Adrenal gland (tissue), 12 donors: Measurements from ENCODE around the gene EMILIN2. TPM values are rescaled to one million over a fixed set of nuclear protein-coding genes. Genes with fewer than 3 reads are reported as not detected.

ENCODE experiments used
- DNase-seq, 7 donors: peaks; one replicate each; pipeline ENCODE4 v3.0.0-alpha.2; 2019 to 2020
- H3K27ac ChIP-seq, 5 donors: fragments of 200-600 bp; sonication (generic) in 4 of 5; 1 replicate in 3 of 5; 2 replicates in 2 of 5; pipeline versions ENCODE4 v1.5.1 to v1.8.0; 2016 to 2020; ENCODE audit warnings: mild to moderate bottlenecking in 1 of 5
- H3K27me3 ChIP-seq: fragments of 200-600 bp; 2 replicates; pipeline ENCODE4 v1.8.0; 2021
- H3K36me3 ChIP-seq, 2 donors: fragments of 200-600 bp; replicated peaks in 1 of 2; 1 replicate in 1 of 2; 2 replicates in 1 of 2; pipeline versions ENCODE4 v1.5.1 to v1.8.0; 2018 to 2022
- H3K4me1 ChIP-seq, 2 donors: fragments of 200-600 bp; replicated peaks in 1 of 2; 1 replicate in 1 of 2; 2 replicates in 1 of 2; pipeline versions ENCODE4 v1.5.1 to v1.8.0; 2018 to 2021
- H3K4me3 ChIP-seq, 4 donors: fragments of 200-600 bp; sonication (generic) in 3 of 4; one replicate each; pipeline ENCODE4 v1.5.1; 2016 to 2018
- H3K9me3 ChIP-seq, 3 donors: fragments of 200-600 bp; sonication (generic) in 1 of 3; replicated peaks in 1 of 3; 1 replicate in 2 of 3; 2 replicates in 1 of 3; pipeline versions ENCODE4 v1.5.1 to v1.8.0; 2016 to 2021
- POLR2A ChIP-seq, 2 donors: fragments of 450-650 bp; IDR thresholded peaks; one replicate each; pipeline ENCODE4 v1.6.1; 2017; ENCODE audit warnings: antibody characterized with exemption in 2 of 2, mild to moderate bottlenecking in 2 of 2, moderate library complexity in 1 of 2
- WGBS, 4 donors: extraction: QIAGEN DNeasy Blood & Tissue Kit in 2 of 4; methylation state at CpG; one replicate each; pipeline versions ENCODE4 v1.1.5 to v1.1.7; 2013 to 2017; 5-methylcytosine and 5-hydroxymethylcytosine counted together
- intact Hi-C, 2 donors: fragments of 100-400 bp; cut with DNase I; formaldehyde crosslinking; loops; one replicate each; pipeline versions ENCODE4 v1.14.1 to v1.15.0; 2022 to 2023
- polyA plus RNA-seq, 3 donors: library from polyadenylated mRNA; stranded (reverse); fragments of 200-250 nt in 2 of 3; fragments of 350-450 nt in 1 of 3; fragmentation: Illumina TruSeq in 1 of 3; extraction: RNeasy Lipid Tissue Mini Kit (QIAGEN cat#74804) in 1 of 3; gene quantifications; one replicate each; pipeline ENCODE4 v1.2.3, GENCODE V29; 2013 to 2014
- total RNA-seq, 9 donors: library from RNA; depleted of rRNA in 4 of 9; stranded (reverse); fragments of >200 nt in 4 of 9; fragments of 120-200 nt in 1 of 9; fragmentation: NEBNext Ultra II Directional in 1 of 9; extraction: Animal tissue kit (Norgen Biotek cat#: 25700) in 1 of 9; gene quantifications; one replicate each; pipeline versions ENCODE4 v1.1.0 to v1.2.4, GENCODE V29; 2013 to 2023
- TF ChIP-seq, protein P1 (sequence below), 6 experiments: fragments of 450-650 bp in 4 of 6; fragments of 200-600 bp in 2 of 6; sonication (generic) in 1 of 6; IDR thresholded peaks; 1 replicate in 5 of 6; 2 replicates in 1 of 6; pipeline versions ENCODE4 v1.5.1 to v1.8.0; 2016 to 2021; ENCODE audit warnings: antibody characterized with exemption in 6 of 6, mild to moderate bottlenecking in 2 of 6, moderate library complexity in 1 of 6
- donor health status: healthy with polysubstance abuse.
- donor health status: Bipolar disorder and iron deficiency.
- donor health status: DM: yes; HTN: yes; CAD: no.
- donor health status: DM: no; HTN: no; CAD: no.
- donor health status: DM: no; HTN: no; CAD: no.
- donor health status: DM: yes; HTN: yes; CAD: no.

The EMILIN2 gene
- total and polyA plus RNA-seq, 12 donors: 3.3 to 20.8 (median 9.3) TPM

DNA sequence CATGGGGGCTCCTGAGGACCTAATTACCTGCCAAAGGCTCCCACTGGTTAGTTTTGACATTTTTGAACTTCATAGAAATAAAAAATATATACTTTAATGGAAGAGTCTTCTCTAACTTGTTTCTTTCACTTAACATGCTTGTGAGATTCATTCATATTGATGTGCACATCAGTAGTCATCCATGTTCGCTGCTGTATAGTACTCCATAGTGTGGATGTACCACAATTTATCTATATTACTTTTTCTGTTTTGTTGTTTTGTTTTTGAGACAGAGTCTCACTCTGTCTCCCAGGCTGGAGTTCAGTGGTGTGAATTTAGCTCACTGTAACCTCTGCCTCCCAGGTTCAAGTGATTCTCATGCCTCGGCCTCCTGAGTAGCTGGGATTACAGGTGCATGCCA, 22.8 kb upstream of the EMILIN2 start:
- Histone ChIP-seq H3K4me3 (no peak overlapping the region), H3K36me3 (no peaks in the 10 kb centered on the region), H3K27ac (no peak overlapping the region), H3K4me1 (no peaks in the 10 kb centered on the region), H3K27me3 (no peaks in the 10 kb centered on the region), H3K9me3 (no peaks in the 10 kb centered on the region)
- intact Hi-C loops: no loop called here
- no peak for DNase-seq
- no peak for TF ChIP-seq POLR2A (IDR thresholded peaks at IDR 0.05)
- TF ChIP-seq, protein P1, sequence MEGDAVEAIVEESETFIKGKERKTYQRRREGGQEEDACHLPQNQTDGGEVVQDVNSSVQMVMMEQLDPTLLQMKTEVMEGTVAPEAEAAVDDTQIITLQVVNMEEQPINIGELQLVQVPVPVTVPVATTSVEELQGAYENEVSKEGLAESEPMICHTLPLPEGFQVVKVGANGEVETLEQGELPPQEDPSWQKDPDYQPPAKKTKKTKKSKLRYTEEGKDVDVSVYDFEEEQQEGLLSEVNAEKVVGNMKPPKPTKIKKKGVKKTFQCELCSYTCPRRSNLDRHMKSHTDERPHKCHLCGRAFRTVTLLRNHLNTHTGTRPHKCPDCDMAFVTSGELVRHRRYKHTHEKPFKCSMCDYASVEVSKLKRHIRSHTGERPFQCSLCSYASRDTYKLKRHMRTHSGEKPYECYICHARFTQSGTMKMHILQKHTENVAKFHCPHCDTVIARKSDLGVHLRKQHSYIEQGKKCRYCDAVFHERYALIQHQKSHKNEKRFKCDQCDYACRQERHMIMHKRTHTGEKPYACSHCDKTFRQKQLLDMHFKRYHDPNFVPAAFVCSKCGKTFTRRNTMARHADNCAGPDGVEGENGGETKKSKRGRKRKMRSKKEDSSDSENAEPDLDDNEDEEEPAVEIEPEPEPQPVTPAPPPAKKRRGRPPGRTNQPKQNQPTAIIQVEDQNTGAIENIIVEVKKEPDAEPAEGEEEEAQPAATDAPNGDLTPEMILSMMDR (IDR thresholded peaks at IDR 0.05): no peak
- 95 to 100% (median 97%) methylated on average over 2 of the region's 2 CpGs for WGBS, 4 donors

- H3K27ac ChIP-seq: no peak overlapping the region
- no peaks in the 10 kb centered on the region for H3K27me3 ChIP-seq
- no peak for TF ChIP-seq POLR2A (IDR thresholded peaks at IDR 0.05)
- TF ChIP-seq, protein P1 (IDR thresholded peaks at IDR 0.05): no peak
- no peaks in the 10 kb centered on the region for H3K4me1 ChIP-seq
- H3K36me3 ChIP-seq: no peaks in the 10 kb centered on the region
- no peaks in the 10 kb centered on the region for H3K9me3 ChIP-seq
- no peak for DNase-seq
- no peak overlapping the region for H3K4me3 ChIP-seq
- intact Hi-C loops: no loop called here
- WGBS, 4 donors: 77 to 85% (median 80%) methylated on average over 5 of the region's 5 CpGs
These were observed 21.9 kb upstream of the EMILIN2 start for GRCh38 chr18:2824865-2825264.

DNA sequence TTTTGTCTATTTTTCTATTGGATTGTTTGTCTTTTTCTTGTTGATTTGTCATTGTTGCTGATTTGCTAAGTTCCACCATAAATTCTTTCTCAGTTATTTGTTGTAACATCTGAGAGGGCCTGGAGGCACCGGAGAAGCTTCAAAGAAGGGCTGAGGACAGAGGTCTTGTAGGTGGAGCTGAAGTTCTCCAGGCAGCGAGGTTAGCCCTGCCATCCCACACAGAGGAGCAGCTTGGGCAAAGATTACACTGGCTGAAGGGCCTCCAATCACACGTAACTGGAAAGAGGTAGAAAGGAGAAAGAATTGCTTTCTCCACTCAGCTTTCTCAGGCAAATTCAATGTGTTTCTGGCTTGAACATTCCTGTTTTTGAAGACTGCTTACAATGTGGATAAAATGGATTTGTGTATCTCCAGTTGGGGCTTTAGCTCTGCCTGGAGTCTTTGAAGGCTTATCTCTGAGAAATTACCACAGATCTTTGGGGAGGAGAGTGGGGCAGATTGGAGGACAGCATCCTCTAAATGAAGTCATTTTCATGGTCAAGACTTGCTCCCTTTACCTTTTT, 21.1 kb upstream of the EMILIN2 start:
- H3K27me3 ChIP-seq: no peaks in the 10 kb centered on the region
- no peaks in the 10 kb centered on the region for H3K36me3 ChIP-seq
- H3K4me3 ChIP-seq: no peak overlapping the region
- no peaks in the 10 kb centered on the region for H3K9me3 ChIP-seq
- 86 to 93% (median 90%) methylated on average over 3 of the region's 3 CpGs for WGBS, 4 donors
- TF ChIP-seq POLR2A (IDR thresholded peaks at IDR 0.05): no peak
- TF ChIP-seq, protein P1 (IDR thresholded peaks at IDR 0.05): no peak
- intact Hi-C loops: no loop called here
- no peaks in the 10 kb centered on the region for H3K4me1 ChIP-seq
- no peak overlapping the region for H3K27ac ChIP-seq
- no peak for DNase-seq

DNA sequence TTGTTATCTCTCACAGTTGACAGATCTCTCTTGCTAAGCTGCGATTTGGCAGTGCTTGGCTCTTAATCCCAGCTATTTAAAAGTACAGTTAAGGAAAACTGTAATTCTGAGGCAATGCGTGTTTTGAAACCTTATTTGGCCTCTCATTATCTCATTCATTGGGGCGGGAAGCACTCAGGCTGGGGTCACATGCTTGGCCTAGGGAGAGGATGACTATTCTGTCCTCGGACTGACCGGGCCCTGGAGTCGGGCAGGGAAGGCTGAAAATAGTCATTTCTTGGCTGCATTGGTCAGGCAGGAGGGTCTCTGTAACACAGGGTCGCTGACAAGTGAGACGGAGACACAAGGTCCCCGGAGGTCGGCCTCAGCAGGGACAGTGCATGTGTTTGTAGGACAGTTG, 20.2 kb upstream of the EMILIN2 start:
- no peak for TF ChIP-seq POLR2A (IDR thresholded peaks at IDR 0.05)
- TF ChIP-seq, protein P1 (IDR thresholded peaks at IDR 0.05): no peak
- intact Hi-C loops: no loop called here
- peak in 6 of 7 donors; percentile 44 to 74 (median 58) for DNase-seq
- Histone ChIP-seq H3K27ac (peak overlapping the region in 2 of 5 donors; percentile 27 to 74), H3K4me1 (no peaks in the 10 kb centered on the region), H3K36me3 (no peaks in the 10 kb centered on the region), H3K9me3 (no peaks in the 10 kb centered on the region), H3K4me3 (no peak overlapping the region), H3K27me3 (no peaks in the 10 kb centered on the region)
- 41 to 50% (median 49%) methylated on average over 10 of the region's 10 CpGs for WGBS, 4 donors
